Activated CD8-positive, alpha-beta memory T cell treated with anti-CD3 and anti-CD28 coated beads, Interleukin-2, amount 10 ng/mL, durations not matched to agents 7 days and 5 days (primary cell): ENCODE data around the gene ZFYVE9. TPM values are rescaled to one million over a fixed set of nuclear protein-coding genes. Genes with fewer than 3 reads are reported as not detected.
A peak's percentile ranks its signal among the peaks of the same experiment; 100 is the strongest.

Experiments
- ATAC-seq: fragments of 150-1000 bp; cut with Tn5 transposase; one replicate; pipeline ENCODE4 v1.10.0; 2021; ENCODE audit warnings: moderate library complexity
- CTCF ChIA-PET: fragments of 350-600 bp; sonication (Branson Sonifier 250); formaldehyde crosslinking; loops from one replicate; lab custom pipeline; 2021; ENCODE audit warnings: antibody characterized with exemption; lab: Charles Lee
- DNase-seq: peaks from one replicate; pipeline ENCODE4 v3.0.0-alpha.2; 2020
- H3K27ac Mint-ChIP-seq: one replicate; pipeline ENCODE4 v1.8.0; 2021; ENCODE audit warnings: mild to moderate bottlenecking, mixed read lengths
- H3K27me3 Mint-ChIP-seq: one replicate; pipeline ENCODE4 v1.8.0; 2021; ENCODE audit warnings: mixed read lengths
- H3K36me3 Mint-ChIP-seq: one replicate; pipeline ENCODE4 v1.8.0; 2021; ENCODE audit warnings: mild to moderate bottlenecking, mixed read lengths
- H3K4me1 Mint-ChIP-seq: one replicate; pipeline ENCODE4 v1.8.0; 2021; ENCODE audit warnings: mixed read lengths
- H3K4me3 Mint-ChIP-seq: one replicate; pipeline ENCODE4 v1.8.0; 2021; ENCODE audit warnings: mild to moderate bottlenecking, moderate library complexity, mixed read lengths
- H3K9me3 Mint-ChIP-seq: one replicate; pipeline ENCODE4 v1.8.0; 2022; ENCODE audit warnings: low read depth, mixed read lengths
- total RNA-seq, 2 experiments: library from RNA; stranded (reverse); gene quantifications; one replicate each; pipeline ENCODE4 v1.2.3, GENCODE V29; 2021

The ZFYVE9 gene
- total RNA-seq, 2 experiments from 2014 or later = 0.29 to 0.35 TPM

GRCh38 chr1:52263153-52263910 lies 121.4 kb downstream of the ZFYVE9 start:
- ATAC-seq (no peak), DNase-seq (no peak)
- H3K9me3 Mint-ChIP-seq = no peaks in the 10 kb centered on the region
- H3K36me3 Mint-ChIP-seq = no peaks in the 10 kb centered on the region
- no peak overlapping the region for H3K27ac Mint-ChIP-seq
- H3K27me3 Mint-ChIP-seq = no peaks in the 10 kb centered on the region
- H3K4me3 Mint-ChIP-seq = no peak overlapping the region
- H3K4me1 Mint-ChIP-seq = no peaks in the 10 kb centered on the region
- CTCF ChIA-PET = interaction anchor here (0.7 to 1.6 kb wide), 2 partner anchors 31 to 757 kb away, joined by 3 to 6 read pairs; no protein-coding TSS in a partner anchor

- Mint-ChIP-seq H3K36me3 (no peaks in the 10 kb centered on the region), H3K27me3 (no peaks in the 10 kb centered on the region), H3K4me3 (no peak overlapping the region), H3K9me3 (no peaks in the 10 kb centered on the region), H3K27ac (no peak overlapping the region), H3K4me1 (no peaks in the 10 kb centered on the region)
- CTCF ChIA-PET = no interaction called here
- ATAC-seq = no peak
- DNase-seq = no peak
Measured at GRCh38 chr1:52264530-52265115, 122.7 kb downstream of the ZFYVE9 start.

GRCh38 chr1:52266507-52266906 lies 124.6 kb downstream of the ZFYVE9 start:
- H3K4me1 Mint-ChIP-seq = no peaks in the 10 kb centered on the region
- H3K36me3 Mint-ChIP-seq = no peaks in the 10 kb centered on the region

GRCh38 chr1:52268372-52268771 lies 126.5 kb downstream of the ZFYVE9 start:
- Mint-ChIP-seq H3K9me3 (no peaks in the 10 kb centered on the region), H3K27me3 (no peaks in the 10 kb centered on the region), H3K27ac (no peak overlapping the region), H3K4me1 (no peaks in the 10 kb centered on the region), H3K36me3 (no peaks in the 10 kb centered on the region), H3K4me3 (no peak overlapping the region)
- ATAC-seq (no peak), DNase-seq (no peak)
- CTCF ChIA-PET = no interaction called here

More at GRCh38 chr1:52266507-52266906, 124.6 kb downstream of the ZFYVE9 start:
- no peak overlapping the region for H3K4me3 Mint-ChIP-seq
- H3K27ac Mint-ChIP-seq = no peak overlapping the region
- H3K9me3 Mint-ChIP-seq = no peaks in the 10 kb centered on the region
- DNase-seq = no peak
- no peaks in the 10 kb centered on the region for H3K27me3 Mint-ChIP-seq
- CTCF ChIA-PET = no interaction called here
- no peak for ATAC-seq

- no peak overlapping the region for H3K4me3 Mint-ChIP-seq
- CTCF ChIA-PET = no interaction called here
- no peaks in the 10 kb centered on the region for H3K36me3 Mint-ChIP-seq
- no peaks in the 10 kb centered on the region for H3K27me3 Mint-ChIP-seq
- H3K27ac Mint-ChIP-seq = no peak overlapping the region
- ATAC-seq (no peak), DNase-seq (no peak)
- H3K9me3 Mint-ChIP-seq = no peaks in the 10 kb centered on the region
- no peaks in the 10 kb centered on the region for H3K4me1 Mint-ChIP-seq
Measured at GRCh38 chr1:52281518-52281917, 139.6 kb downstream of the ZFYVE9 start.

- ATAC-seq (no peak), DNase-seq (no peak)
- Mint-ChIP-seq H3K9me3 (no peaks in the 10 kb centered on the region), H3K36me3 (no peaks in the 10 kb centered on the region), H3K4me3 (no peak overlapping the region), H3K4me1 (no peaks in the 10 kb centered on the region), H3K27me3 (no peaks in the 10 kb centered on the region), H3K27ac (no peak overlapping the region)
- CTCF ChIA-PET = no interaction called here
Measured at GRCh38 chr1:52288286-52288685, 146.4 kb downstream of the ZFYVE9 start.

GRCh38 chr1:52294580-52294979 lies 152.7 kb downstream of the ZFYVE9 start:
- H3K9me3 Mint-ChIP-seq = no peaks in the 10 kb centered on the region
- H3K27ac Mint-ChIP-seq = no peak overlapping the region
- no peak overlapping the region for H3K4me3 Mint-ChIP-seq
- DNase-seq (no peak), ATAC-seq (no peak)
- no peaks in the 10 kb centered on the region for H3K36me3 Mint-ChIP-seq
- no peaks in the 10 kb centered on the region for H3K27me3 Mint-ChIP-seq
- H3K4me1 Mint-ChIP-seq = no peaks in the 10 kb centered on the region
- CTCF ChIA-PET = interaction anchor here (1.4 kb wide), 1 partner anchor 12 kb away, joined by 7 read pairs; no protein-coding TSS in a partner anchor

- H3K9me3 Mint-ChIP-seq = no peaks in the 10 kb centered on the region
Measured at GRCh38 chr1:52296345-52296744, 154.5 kb downstream of the ZFYVE9 start.

GRCh38 chr1:52305417-52306226 lies 163.7 kb downstream of the ZFYVE9 start:
- Mint-ChIP-seq H3K4me1 (no peaks in the 10 kb centered on the region), H3K9me3 (no peaks in the 10 kb centered on the region), H3K27ac (no peak overlapping the region), H3K4me3 (no peak overlapping the region), H3K27me3 (no peaks in the 10 kb centered on the region), H3K36me3 (no peaks in the 10 kb centered on the region)
- no peak for ATAC-seq
- no peak for DNase-seq
- CTCF ChIA-PET = interaction anchor here (1.1 kb wide), 1 partner anchor 9 kb away, joined by 4 read pairs; no protein-coding TSS in a partner anchor

More at GRCh38 chr1:52296345-52296744, 154.5 kb downstream of the ZFYVE9 start:
- Mint-ChIP-seq H3K27me3 (no peaks in the 10 kb centered on the region), H3K27ac (no peak overlapping the region), H3K36me3 (no peaks in the 10 kb centered on the region), H3K4me1 (no peaks in the 10 kb centered on the region), H3K4me3 (no peak overlapping the region)
- DNase-seq = no peak
- CTCF ChIA-PET = interaction anchor here (0.7 to 1.4 kb wide), 3 partner anchors 9 to 400 kb away, joined by 3 to 7 read pairs (median 4); no protein-coding TSS in a partner anchor
- peak; percentile 57 for ATAC-seq

GRCh38 chr1:52306227-52307006 lies 164.5 kb downstream of the ZFYVE9 start:
- Mint-ChIP-seq H3K4me1 (no peaks in the 10 kb centered on the region), H3K9me3 (no peaks in the 10 kb centered on the region), H3K27me3 (no peaks in the 10 kb centered on the region), H3K27ac (no peak overlapping the region), H3K36me3 (no peaks in the 10 kb centered on the region), H3K4me3 (no peak overlapping the region)
- no peak for ATAC-seq
- DNase-seq = no peak
- CTCF ChIA-PET = interaction anchor here (1.5 kb wide), 1 partner anchor 12 kb away, joined by 7 read pairs; no protein-coding TSS in a partner anchor

GRCh38 chr1:52321061-52321460 lies 179.2 kb downstream of the ZFYVE9 start:
- ATAC-seq = no peak
- DNase-seq = no peak
- Mint-ChIP-seq H3K9me3 (no peaks in the 10 kb centered on the region), H3K36me3 (no peaks in the 10 kb centered on the region), H3K27ac (no peak overlapping the region), H3K4me3 (no peak overlapping the region), H3K27me3 (no peaks in the 10 kb centered on the region), H3K4me1 (no peaks in the 10 kb centered on the region)
- CTCF ChIA-PET = no interaction called here

- no peaks in the 10 kb centered on the region for H3K36me3 Mint-ChIP-seq
- no peak for ATAC-seq
- H3K27me3 Mint-ChIP-seq = no peaks in the 10 kb centered on the region
- CTCF ChIA-PET = interaction anchor here (1.2 kb wide), 1 partner anchor 12 kb away, joined by 3 read pairs; no protein-coding TSS in a partner anchor
- no peak overlapping the region for H3K27ac Mint-ChIP-seq
- no peak overlapping the region for H3K4me3 Mint-ChIP-seq
- no peaks in the 10 kb centered on the region for H3K4me1 Mint-ChIP-seq
- H3K9me3 Mint-ChIP-seq = no peaks in the 10 kb centered on the region
- DNase-seq = no peak
Measured at GRCh38 chr1:52323731-52324130, 181.8 kb downstream of the ZFYVE9 start.

GRCh38 chr1:52325786-52326185 lies 183.9 kb downstream of the ZFYVE9 start:
- Mint-ChIP-seq H3K27ac (no peak overlapping the region), H3K27me3 (no peaks in the 10 kb centered on the region), H3K4me3 (no peak overlapping the region), H3K4me1 (peaks cover 8% of the 10 kb centered on the region), H3K36me3 (peaks cover 2% of the 10 kb centered on the region), H3K9me3 (no peaks in the 10 kb centered on the region)
- CTCF ChIA-PET = no interaction called here
- no peak for ATAC-seq
- DNase-seq = no peak
